ENCODE data around the gene DNAL4. TPM values are rescaled to one million over a fixed set of nuclear protein-coding genes. Genes with fewer than 3 reads are reported as not detected.

The DNAL4 gene
- total RNA-seq, 1 experiment from 2014 or later = 9.2 TPM

DNA sequence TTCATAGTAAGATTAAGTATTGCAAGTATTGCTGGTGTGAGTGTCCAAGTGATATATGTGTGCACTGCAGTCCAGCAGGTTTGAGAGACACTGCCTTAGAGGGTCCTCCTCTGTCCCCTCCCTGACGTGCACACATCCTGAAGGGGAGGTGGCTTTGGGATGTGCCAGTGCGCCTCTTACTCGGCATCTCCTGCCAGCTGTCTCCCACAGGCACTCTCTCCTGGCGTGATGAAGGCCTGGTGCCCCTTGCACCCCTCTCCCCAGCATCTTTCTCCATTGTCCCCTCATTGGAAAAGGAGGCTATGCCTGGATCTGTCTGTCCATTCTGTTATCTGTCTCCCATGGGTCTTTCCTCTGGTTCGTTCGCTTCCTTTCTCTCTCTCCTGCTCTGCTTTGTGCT, 64.0 kb downstream of the DNAL4 start:
- BruUV-seq (replicated peaks) = no TSS peak

GRCh38 chr22:38728871-38729796, 64.8 kb downstream of the DNAL4 start:
- intact Hi-C loops (cut with micrococcal nuclease; ENCODE audit: unreplicated experiment) = no loop called here
- Mint-ChIP-seq H3K4me1 (ENCODE audit: low read depth, unreplicated experiment) (no peaks in the 10 kb centered on the region), H3K27ac (ENCODE audit: unreplicated experiment) (no peak overlapping the region), H3K36me3 (ENCODE audit: insufficient read depth, unreplicated experiment) (peaks cover 65% of the 10 kb centered on the region), H3K9me3 (ENCODE audit: unreplicated experiment) (no peaks in the 10 kb centered on the region), H3K27me3 (ENCODE audit: insufficient read depth, unreplicated experiment) (no peaks in the 10 kb centered on the region), H3K4me3 (ENCODE audit: unreplicated experiment) (no peak overlapping the region)
- Histone ChIP-seq H3K36me3 (ENCODE audit: control insufficient read depth, insufficient read depth, low read length) (peaks cover 13% of the 10 kb centered on the region), H3K27me3 (replicated peaks; ENCODE audit: control insufficient read depth, insufficient read depth, low read length) (no peaks in the 10 kb centered on the region), H3K4me3 (ENCODE audit: low read depth, low read length) (no peak overlapping the region), H3K9me3 (no peaks in the 10 kb centered on the region), H3K4me1 (no peaks in the 10 kb centered on the region)
- no peak for TF ChIP-seq CTCF (IDR thresholded peaks at IDR 0.05; ENCODE audit: insufficient read depth in 1 of 2, low read depth in 1 of 2, low read length in 1 of 2, severe bottlenecking in 1 of 2, unreplicated experiment in 1 of 2)
- ChIA-PET CTCF (no interaction called here), POLR2A (no interaction called here)
- no peak for DNase-seq
- no TSS peak for BruUV-seq (replicated peaks)

More for the DNA sequence above, 64.0 kb downstream of the DNAL4 start:
- Mint-ChIP-seq H3K9me3 (ENCODE audit: unreplicated experiment) (no peaks in the 10 kb centered on the region), H3K27me3 (ENCODE audit: insufficient read depth, unreplicated experiment) (no peaks in the 10 kb centered on the region), H3K4me1 (ENCODE audit: low read depth, unreplicated experiment) (no peaks in the 10 kb centered on the region), H3K27ac (ENCODE audit: unreplicated experiment) (no peak overlapping the region), H3K36me3 (ENCODE audit: insufficient read depth, unreplicated experiment) (peaks cover 62% of the 10 kb centered on the region), H3K4me3 (ENCODE audit: unreplicated experiment) (no peak overlapping the region)
- H3K4me1 ChIP-seq = no peaks in the 10 kb centered on the region
- H3K9me3 ChIP-seq = no peaks in the 10 kb centered on the region
- POLR2A ChIA-PET = no interaction called here
- H3K27me3 ChIP-seq (replicated peaks; ENCODE audit: control insufficient read depth, insufficient read depth, low read length) = no peaks in the 10 kb centered on the region
- CTCF ChIA-PET = no interaction called here
- intact Hi-C loops (cut with micrococcal nuclease; ENCODE audit: unreplicated experiment) = no loop called here
- DNase-seq = no peak
- TF ChIP-seq CTCF (IDR thresholded peaks at IDR 0.05; ENCODE audit: insufficient read depth in 1 of 2, low read depth in 1 of 2, low read length in 1 of 2, severe bottlenecking in 1 of 2, unreplicated experiment in 1 of 2) = no peak
- H3K4me3 ChIP-seq (ENCODE audit: low read depth, low read length) = no peak overlapping the region
- H3K36me3 ChIP-seq (ENCODE audit: control insufficient read depth, insufficient read depth, low read length) = peaks cover 14% of the 10 kb centered on the region

Other genes with a start within 250 kb of the DNAL4 start
- 1.1 and 1.2 TPM in 2 replicates for gene DMC1, start 224.0 kb downstream of the DNAL4 start, total RNA-seq (2022)
- gene FAM227A, start 137.8 kb downstream of the DNAL4 start, total RNA-seq (2022) = 0.73 and 2.2 TPM in 2 replicates
- 22.8 and 28.3 TPM in 2 replicates for gene CBY1, start 137.5 kb downstream of the DNAL4 start, total RNA-seq (2022)
- gene TOMM22, start 112.2 kb downstream of the DNAL4 start, total RNA-seq (2022) = 113 and 114 TPM in 2 replicates
- gene JOSD1, start 93.2 kb downstream of the DNAL4 start, total RNA-seq (2022) = 50.3 and 55.3 TPM in 2 replicates
- gene GTPBP1, start 88.2 kb downstream of the DNAL4 start, total RNA-seq (2022) = 47.2 and 48.0 TPM in 2 replicates
- gene SUN2, start 38.1 kb downstream of the DNAL4 start, total RNA-seq (2022) = 61.9 and 67.8 TPM in 2 replicates
- gene NPTXR, start 49.9 kb upstream of the DNAL4 start, total RNA-seq (2022) = 12.8 and 16.4 TPM in 2 replicates
- 52.2 and 55.9 TPM in 2 replicates for gene CBX6, start 78.1 kb upstream of the DNAL4 start, total RNA-seq (2022)
- gene APOBEC3A, start 163.5 kb upstream of the DNAL4 start, total RNA-seq (2022) = not detected in 2 replicates
- 55.8 and 60.9 TPM in 2 replicates for gene APOBEC3B, start 188.2 kb upstream of the DNAL4 start, total RNA-seq (2022)
- gene APOBEC3C, start 220.1 kb upstream of the DNAL4 start, total RNA-seq (2022) = 24.2 and 25.1 TPM in 2 replicates
- 0.19 and 0.39 TPM in 2 replicates for gene APOBEC3D, start 227.0 kb upstream of the DNAL4 start, total RNA-seq (2022)
- 7.8 and 9.1 TPM in 2 replicates for gene APOBEC3F, start 246.7 kb upstream of the DNAL4 start, total RNA-seq (2022)

Measured in Caco-2 (cell line).